Stimulated activated memory B cell treated with anti-CD40 and anti-IgM and Interleukin-4, amounts not matched to agents 10 μg/mL and 1 μg/mL and 100 μg/mL, for 72 hours (primary cell): ENCODE measurements around the gene SEMA4G.
A peak's percentile ranks its signal among the peaks of the same experiment; 100 is the strongest.

ENCODE experiments used
- ATAC-seq: fragments of 150-1000 bp; cut with Tn5 transposase; 2 replicates; pipeline ENCODE4 v1.10.0; 2021
- H3K27ac Mint-ChIP-seq: one replicate; pipeline ENCODE4 v1.8.0; 2022; ENCODE audit warnings: mild to moderate bottlenecking, mixed read lengths
- H3K27me3 Mint-ChIP-seq: one replicate; pipeline ENCODE4 v1.8.0; 2022; ENCODE audit warnings: mixed read lengths
- H3K36me3 Mint-ChIP-seq: one replicate; pipeline ENCODE4 v1.8.0; 2022; ENCODE audit warnings: mixed read lengths
- H3K4me1 Mint-ChIP-seq: one replicate; pipeline ENCODE4 v1.8.0; 2022; ENCODE audit warnings: mixed read lengths
- H3K4me3 Mint-ChIP-seq: one replicate; pipeline ENCODE4 v1.8.0; 2022; ENCODE audit warnings: mild to moderate bottlenecking, moderate library complexity, mixed read lengths
- H3K9me3 Mint-ChIP-seq: one replicate; pipeline ENCODE4 v1.8.0; 2022; ENCODE audit warnings: mixed read lengths

SEMA4G gene

DNA sequence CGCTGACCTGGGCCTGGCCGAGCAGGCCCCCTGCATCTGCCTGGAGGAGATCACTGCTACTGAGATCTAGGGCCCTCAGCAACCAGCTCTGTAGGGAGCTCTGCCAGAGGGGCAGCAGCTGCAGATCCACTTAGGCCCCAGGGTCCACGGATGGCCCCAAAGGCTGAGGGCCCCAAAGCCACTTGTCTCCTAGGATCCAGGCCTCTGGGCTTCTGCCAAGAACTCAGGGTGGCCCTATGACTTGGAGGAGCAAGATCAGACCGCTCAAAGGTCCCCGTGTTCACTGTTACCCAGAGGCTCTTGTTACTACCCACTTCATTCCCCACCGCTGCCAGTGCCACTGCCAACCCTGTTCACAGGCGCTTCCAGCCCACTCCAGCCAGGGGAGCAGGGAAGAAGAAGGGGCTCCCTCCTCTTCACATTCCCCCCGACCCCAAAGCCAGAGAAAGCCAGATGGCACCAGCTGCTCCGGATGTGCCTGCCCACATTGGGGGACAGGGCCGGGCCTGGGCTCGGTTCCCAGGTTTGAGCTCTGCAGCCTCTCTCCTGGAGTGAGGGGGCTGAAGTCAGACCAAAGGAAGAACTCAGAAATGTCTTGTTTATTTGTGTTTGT is 37.9 kb downstream of the SEMA4G start:
- no peaks in the 10 kb centered on the region for H3K9me3 Mint-ChIP-seq
- ATAC-seq = no peak
- H3K27ac Mint-ChIP-seq = no peak overlapping the region

DNA sequence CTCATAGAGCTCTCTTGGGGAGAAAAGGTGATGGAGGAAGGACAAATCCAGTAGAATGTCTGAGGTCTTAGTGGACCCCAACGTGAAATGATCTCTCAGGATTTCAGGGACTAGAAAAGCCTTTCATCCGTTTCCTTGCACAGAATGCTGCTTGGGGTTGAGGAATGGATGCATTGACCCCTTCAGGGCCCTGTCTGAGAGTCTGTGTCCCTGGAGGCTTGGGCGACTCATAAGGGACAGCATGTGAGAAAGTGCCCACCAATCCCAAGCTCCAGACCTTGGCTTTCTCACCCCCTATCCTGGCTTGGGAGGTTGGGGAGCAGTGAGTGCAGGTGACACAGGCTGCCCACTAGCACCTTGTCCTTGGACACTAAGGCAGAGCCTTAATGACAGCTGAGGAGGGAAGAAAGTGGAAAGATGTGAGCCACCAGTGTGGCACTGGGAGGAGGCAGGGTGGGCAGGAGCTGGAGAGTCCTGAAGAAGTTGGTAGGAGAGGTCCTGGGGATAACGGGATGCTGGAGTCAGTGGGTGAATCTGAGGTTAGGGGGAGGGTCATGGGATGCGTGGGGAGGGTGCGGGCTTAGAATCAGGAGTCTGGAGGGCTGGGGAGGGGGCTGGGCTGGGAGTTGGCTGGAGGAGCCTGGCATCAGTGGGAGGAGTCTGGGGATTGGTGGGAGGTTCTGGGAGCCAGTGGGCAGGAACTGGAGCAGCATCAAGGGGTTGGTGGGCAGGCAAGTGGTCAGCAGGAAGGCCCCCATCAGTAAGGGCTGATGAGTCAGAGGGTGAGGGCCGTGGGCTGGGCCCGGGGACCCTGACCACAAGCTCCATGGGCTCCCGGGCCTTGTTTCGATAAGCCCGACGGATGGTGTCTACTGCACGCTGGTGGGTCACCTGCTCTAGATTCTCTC is 38.9 kb downstream of the SEMA4G start:
- Mint-ChIP-seq H3K36me3 (no peaks in the 10 kb centered on the region), H3K9me3 (no peaks in the 10 kb centered on the region)

More for the DNA sequence above, 37.9 kb downstream of the SEMA4G start:
- H3K4me3 Mint-ChIP-seq = no peak overlapping the region
- no peaks in the 10 kb centered on the region for H3K4me1 Mint-ChIP-seq
- no peaks in the 10 kb centered on the region for H3K36me3 Mint-ChIP-seq
- H3K27me3 Mint-ChIP-seq = no peaks in the 10 kb centered on the region

DNA sequence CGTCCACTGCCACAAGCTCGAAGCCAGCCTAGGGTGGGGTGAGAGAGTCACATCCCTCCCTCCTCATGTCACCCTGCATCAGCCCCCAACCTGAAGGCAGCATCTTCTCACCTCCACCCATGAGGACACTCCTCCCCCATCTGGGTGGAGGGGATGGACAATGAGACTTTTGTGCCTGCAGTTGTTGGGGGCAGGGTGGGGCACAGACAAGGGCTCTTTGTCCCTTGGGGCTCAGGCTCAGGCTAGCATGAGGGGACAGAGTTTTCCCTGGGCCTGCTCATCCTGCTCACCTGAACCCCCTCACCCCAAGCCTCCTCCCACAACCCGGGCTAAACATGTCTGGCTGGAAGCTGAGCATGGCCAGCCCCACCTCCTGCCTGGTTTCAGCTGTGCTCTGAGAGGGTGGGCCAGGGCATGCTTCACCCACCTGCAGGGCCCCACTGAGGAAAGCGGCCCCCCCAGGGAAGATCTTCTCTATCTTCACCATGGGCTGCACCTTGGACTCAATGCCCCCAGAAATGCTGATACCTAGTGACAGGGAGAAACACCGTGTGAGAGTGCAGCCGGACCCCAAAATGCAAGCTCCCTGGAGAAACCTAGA is 39.6 kb downstream of the SEMA4G start:
- no peak for ATAC-seq
- H3K27ac Mint-ChIP-seq = no peak overlapping the region
- H3K36me3 Mint-ChIP-seq = no peaks in the 10 kb centered on the region
- no peaks in the 10 kb centered on the region for H3K27me3 Mint-ChIP-seq
- H3K4me1 Mint-ChIP-seq = peaks cover 12% of the 10 kb centered on the region
- no peaks in the 10 kb centered on the region for H3K9me3 Mint-ChIP-seq
- H3K4me3 Mint-ChIP-seq = no peak overlapping the region

More for the DNA sequence above, 38.9 kb downstream of the SEMA4G start:
- no peak for ATAC-seq
- H3K27me3 Mint-ChIP-seq = no peaks in the 10 kb centered on the region
- no peak overlapping the region for H3K4me3 Mint-ChIP-seq
- H3K27ac Mint-ChIP-seq = no peak overlapping the region
- peaks cover 7% of the 10 kb centered on the region for H3K4me1 Mint-ChIP-seq

DNA sequence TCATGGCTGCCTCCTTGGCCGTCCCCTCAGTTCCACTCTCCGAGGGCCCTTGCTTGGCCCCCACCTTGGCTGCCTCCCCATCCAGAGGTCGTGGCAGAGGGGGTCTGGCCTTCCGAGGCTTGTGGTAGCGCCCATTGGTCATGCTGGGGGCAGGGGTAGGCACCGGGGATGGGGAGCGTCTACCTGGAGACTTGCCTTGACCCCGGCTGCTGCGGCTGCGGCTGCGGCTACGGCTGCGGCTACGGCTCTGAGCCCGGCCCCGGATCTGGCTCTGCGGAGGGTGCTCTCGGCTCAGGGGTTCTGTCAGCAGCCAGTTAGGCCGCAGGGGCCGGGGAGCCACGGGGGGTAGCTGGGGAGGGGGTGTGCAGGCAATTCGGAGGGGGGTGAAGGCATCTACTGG is 41.0 kb downstream of the SEMA4G start:
- no peak overlapping the region for H3K4me3 Mint-ChIP-seq
- H3K27ac Mint-ChIP-seq = no peak overlapping the region
- H3K9me3 Mint-ChIP-seq = no peaks in the 10 kb centered on the region
- peaks cover 21% of the 10 kb centered on the region for H3K4me1 Mint-ChIP-seq
- H3K36me3 Mint-ChIP-seq = no peaks in the 10 kb centered on the region
- H3K27me3 Mint-ChIP-seq = peaks cover 13% of the 10 kb centered on the region
- ATAC-seq = no peak

DNA sequence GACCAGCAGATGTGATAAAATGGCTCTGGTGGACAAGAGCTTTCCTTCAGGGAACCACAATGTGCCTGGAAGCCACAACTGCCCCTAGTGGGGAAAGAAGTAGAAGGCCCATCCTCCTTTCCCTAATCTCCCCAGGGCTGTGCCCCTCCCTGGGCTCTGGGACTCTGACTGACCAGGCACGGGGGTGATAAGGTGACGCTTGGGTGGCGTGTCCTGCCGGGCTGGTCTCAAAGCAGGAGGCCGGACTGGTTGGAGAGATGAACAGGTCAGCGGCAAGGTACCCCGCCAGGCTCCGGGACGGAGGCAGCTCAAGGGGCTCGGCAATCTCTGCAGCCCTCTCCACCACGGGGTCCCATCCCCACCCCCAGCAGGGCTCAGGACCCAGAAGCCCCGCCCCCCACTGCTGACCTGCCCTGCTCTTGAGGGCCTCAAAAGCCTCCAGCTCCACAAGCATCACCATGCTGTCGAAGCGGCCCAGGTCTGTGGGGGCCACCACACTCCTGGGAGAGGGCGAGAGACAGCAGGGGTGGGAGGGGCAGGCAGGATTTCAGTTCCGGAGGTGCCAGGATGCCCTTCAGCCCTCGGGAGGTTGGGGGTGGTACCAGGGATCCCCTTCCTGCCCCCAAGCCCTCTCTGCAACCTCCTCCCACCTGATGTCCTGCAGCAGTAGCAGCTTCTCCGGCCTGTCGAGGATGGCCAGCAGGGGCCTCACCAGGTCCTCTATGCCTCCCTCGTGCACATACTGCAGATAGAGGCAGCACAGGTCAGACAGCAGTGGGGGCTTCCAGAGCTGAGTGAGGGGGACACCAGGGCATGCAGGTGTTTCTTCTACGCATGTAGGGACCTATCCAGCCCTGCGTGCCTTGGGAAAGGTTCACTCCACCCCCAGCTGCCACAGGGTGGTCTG is 42.5 kb downstream of the SEMA4G start:
- no peak overlapping the region for H3K27ac Mint-ChIP-seq
- peaks cover 27% of the 10 kb centered on the region for H3K27me3 Mint-ChIP-seq
- no peaks in the 10 kb centered on the region for H3K9me3 Mint-ChIP-seq
- no peak for ATAC-seq
- no peak overlapping the region for H3K4me3 Mint-ChIP-seq
- H3K4me1 Mint-ChIP-seq = peaks cover 21% of the 10 kb centered on the region
- no peaks in the 10 kb centered on the region for H3K36me3 Mint-ChIP-seq

DNA sequence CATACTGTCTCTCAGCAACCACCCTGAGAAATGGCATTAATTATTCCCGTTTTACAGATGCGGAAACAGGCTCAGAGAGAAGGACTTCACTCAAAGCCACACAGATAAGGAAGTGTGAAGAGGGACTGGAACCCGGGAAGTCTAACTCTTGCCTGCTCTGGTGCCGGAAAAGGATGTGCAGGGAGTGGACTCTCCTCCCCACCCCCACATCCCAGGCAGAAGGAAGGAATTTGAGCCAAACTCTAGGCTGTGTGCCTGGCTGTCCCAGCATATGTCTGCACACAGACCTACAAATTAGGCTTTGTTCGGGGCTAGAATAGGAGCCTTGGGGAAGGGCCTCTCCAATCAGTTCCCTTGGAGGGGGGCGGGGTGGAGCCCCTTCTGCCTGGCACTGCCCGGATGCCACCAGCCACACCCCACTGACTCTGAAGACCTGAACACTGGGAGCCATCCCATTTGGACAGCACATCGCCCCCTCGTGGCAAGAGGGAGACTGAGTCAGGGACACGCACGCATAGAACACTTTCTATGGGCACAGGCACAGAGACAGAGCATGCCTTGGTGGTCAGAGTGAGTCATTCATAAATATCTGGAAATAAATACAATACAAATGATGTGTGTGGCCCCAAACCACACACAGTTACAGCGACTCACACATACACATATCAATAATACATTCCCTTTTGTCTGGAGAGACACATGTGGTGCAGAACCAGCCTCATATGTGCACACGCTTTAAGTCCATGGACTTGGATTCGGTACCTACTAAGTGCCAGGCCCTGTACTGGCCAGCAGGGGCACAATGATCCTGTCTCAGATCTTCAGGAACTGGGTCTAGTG is 43.4 kb downstream of the SEMA4G start:
- peaks cover 26% of the 10 kb centered on the region for H3K4me1 Mint-ChIP-seq
- H3K27ac Mint-ChIP-seq = no peak overlapping the region
- H3K36me3 Mint-ChIP-seq = no peaks in the 10 kb centered on the region
- ATAC-seq = peak; percentile 86
- H3K27me3 Mint-ChIP-seq = peaks cover 37% of the 10 kb centered on the region
- H3K9me3 Mint-ChIP-seq = no peaks in the 10 kb centered on the region
- no peak overlapping the region for H3K4me3 Mint-ChIP-seq

DNA sequence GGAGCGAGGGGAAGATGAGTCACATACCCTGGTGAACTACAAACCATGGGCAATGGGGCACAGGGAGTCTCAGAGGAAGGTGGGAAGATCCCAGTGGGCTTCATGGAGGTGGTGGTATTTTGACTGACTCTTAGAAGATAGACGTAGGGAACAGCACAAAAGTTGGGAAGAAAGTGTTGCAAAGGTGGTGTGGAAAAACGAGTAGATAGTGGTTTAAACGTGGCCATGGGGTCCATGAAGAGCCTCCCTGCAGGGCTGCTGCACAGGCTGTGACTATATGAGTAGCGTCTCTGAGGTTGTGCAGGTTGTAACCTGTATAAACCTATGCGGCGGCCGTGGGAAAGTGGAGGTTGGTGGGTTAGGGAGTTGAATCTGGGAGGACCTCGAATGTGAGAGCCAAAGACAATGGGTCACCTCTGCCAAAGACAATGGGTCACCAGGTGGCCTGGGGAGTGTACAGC is 44.1 kb downstream of the SEMA4G start:
- no peak overlapping the region for H3K4me3 Mint-ChIP-seq
- peaks cover 33% of the 10 kb centered on the region for H3K4me1 Mint-ChIP-seq
- peaks cover 44% of the 10 kb centered on the region for H3K27me3 Mint-ChIP-seq
- no peak overlapping the region for H3K27ac Mint-ChIP-seq
- no peaks in the 10 kb centered on the region for H3K9me3 Mint-ChIP-seq
- H3K36me3 Mint-ChIP-seq = no peaks in the 10 kb centered on the region
- ATAC-seq = no peak

DNA sequence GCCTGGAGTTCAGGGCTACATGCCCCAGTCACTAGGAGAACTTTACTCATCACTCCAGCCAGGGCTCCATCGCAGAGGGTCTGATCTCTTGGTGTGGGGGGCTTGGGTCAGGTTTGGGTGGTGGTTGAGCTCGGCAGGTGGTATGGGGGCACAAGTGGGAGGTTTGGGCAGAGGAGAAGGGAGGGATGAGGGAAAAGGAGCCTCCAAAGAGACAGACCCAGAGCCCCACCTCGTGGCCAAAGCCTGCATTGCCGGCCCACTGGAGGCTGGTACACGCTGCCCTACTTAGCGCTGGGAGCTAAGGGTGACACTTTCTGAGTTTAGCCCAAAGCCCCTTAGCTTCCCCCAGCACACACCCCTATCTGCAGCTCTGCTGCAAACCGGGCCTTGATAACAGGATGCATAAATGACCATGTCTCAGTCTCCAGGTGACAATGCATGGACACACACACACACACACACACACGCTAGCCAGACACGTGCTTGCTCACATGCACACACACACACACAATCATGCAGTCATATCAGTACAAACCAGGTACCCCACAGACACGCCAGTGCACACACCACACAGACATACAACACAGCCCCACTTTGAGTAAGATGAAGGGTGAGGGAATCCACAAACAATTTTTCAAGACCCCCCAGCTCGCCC is 45.1 kb downstream of the SEMA4G start:
- ATAC-seq = no peak
- Mint-ChIP-seq H3K27me3 (peaks cover 52% of the 10 kb centered on the region), H3K4me3 (no peak overlapping the region), H3K4me1 (peaks cover 42% of the 10 kb centered on the region), H3K9me3 (no peaks in the 10 kb centered on the region), H3K36me3 (no peaks in the 10 kb centered on the region), H3K27ac (no peak overlapping the region)

DNA sequence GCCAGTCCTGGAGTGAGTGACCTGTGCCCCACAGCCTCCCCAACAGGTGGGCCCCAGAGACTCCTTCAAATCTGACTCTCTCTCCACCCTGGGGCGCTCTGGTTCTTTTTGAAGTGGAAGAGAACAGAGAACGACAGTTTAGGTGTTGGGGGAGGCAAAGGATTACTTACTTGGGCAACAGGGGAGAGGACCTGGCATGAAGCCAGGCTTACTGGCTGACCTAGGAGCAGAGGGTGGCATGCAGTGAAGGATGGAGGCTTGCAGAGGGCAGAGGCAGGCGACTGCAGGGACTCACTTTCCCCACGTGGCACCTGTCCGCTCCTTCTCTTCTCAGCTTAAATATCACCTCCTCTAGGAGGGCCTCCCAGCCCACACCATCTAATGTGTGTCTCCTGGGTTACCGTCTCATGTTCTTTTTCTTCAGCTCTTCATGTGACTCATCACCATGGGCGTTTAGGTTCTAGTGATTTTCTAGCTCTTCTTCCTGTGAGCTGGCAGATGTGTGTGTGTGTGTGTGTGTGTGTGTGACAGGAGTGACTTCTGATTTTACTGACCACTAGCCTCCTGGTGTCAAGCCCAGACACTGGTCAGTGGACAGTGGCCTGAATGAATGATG is 45.8 kb downstream of the SEMA4G start:
- ATAC-seq = no peak
- no peaks in the 10 kb centered on the region for H3K36me3 Mint-ChIP-seq
- H3K4me3 Mint-ChIP-seq = no peak overlapping the region
- peaks cover 47% of the 10 kb centered on the region for H3K4me1 Mint-ChIP-seq
- no peak overlapping the region for H3K27ac Mint-ChIP-seq
- H3K27me3 Mint-ChIP-seq = peaks cover 58% of the 10 kb centered on the region
- H3K9me3 Mint-ChIP-seq = no peaks in the 10 kb centered on the region

DNA sequence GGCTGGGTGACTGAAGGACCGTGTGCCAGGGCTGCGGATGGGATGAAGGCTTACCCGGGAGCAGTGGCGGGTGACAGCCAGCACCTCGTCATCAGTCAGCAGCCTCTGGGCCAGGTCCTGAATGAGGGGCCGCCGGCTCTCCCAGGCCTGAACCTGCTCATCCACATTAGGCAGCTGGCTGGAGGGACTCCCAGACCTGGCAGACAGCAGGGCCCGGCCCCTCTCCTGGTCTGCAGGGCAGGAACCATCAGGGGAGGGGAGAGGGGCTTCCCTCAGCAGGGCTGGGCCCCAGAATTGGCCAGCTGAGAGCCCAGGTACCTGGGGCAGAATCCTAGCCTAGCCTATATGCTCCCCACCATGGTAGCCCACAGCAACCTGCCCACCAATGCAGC is 46.3 kb downstream of the SEMA4G start:
- Mint-ChIP-seq H3K4me1 (peaks cover 47% of the 10 kb centered on the region), H3K36me3 (no peaks in the 10 kb centered on the region), H3K4me3 (no peak overlapping the region), H3K9me3 (no peaks in the 10 kb centered on the region), H3K27me3 (peaks cover 58% of the 10 kb centered on the region), H3K27ac (no peak overlapping the region)
- no peak for ATAC-seq

DNA sequence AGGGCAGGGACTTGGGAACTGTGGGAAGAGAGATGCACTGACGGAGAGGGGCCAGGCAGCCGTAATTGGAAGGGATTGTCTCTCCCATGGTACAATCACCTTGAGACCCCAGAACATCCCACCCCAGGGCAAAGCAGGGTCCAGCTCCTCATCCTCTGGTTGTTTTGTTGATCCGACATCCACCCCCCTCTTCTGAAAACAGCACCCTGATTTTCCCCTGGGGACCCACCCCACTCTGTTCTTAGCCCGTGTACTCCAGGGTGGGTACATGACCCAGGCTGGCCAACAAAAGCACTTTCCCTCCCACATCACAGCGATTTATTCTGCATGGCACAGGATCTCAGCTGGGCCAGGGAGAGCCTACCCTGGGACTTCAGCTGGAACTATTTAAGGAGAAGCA is 47.5 kb downstream of the SEMA4G start:
- peaks cover 58% of the 10 kb centered on the region for H3K27me3 Mint-ChIP-seq
- no peaks in the 10 kb centered on the region for H3K9me3 Mint-ChIP-seq
- no peaks in the 10 kb centered on the region for H3K36me3 Mint-ChIP-seq

DNA sequence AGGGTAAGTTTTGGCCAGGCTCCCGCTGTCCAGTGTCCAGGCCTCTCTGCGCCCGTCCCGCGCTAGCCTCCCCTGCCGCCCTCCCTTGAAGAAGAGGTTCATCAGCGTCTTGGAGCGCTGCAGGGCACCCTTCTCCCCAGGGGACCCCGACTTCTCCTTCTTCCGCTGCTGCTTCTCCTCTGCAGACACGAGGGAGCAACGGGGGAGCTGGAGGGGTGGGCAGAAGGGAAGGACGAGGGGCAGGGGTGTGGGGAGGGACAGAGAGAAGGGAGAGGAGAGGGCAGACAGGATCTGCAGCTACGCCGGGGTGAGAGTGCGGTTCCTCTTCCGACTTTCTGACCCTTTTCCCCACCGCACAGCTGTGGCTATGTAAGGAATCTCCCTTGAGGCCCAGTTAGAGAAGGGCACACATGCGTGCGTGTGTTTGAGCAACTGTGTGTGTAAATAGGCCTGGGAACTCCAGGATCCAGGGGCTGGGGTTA is 48.9 kb downstream of the SEMA4G start:
- peak overlapping the region; percentile 52 for H3K4me3 Mint-ChIP-seq
- H3K27me3 Mint-ChIP-seq = peaks cover 58% of the 10 kb centered on the region
- ATAC-seq = peak; percentile 66
- peaks cover 40% of the 10 kb centered on the region for H3K4me1 Mint-ChIP-seq
- peak overlapping the region; percentile 76 for H3K27ac Mint-ChIP-seq
- no peaks in the 10 kb centered on the region for H3K9me3 Mint-ChIP-seq
- H3K36me3 Mint-ChIP-seq = no peaks in the 10 kb centered on the region

More for the DNA sequence above, 47.5 kb downstream of the SEMA4G start:
- Mint-ChIP-seq H3K4me3 (no peak overlapping the region), H3K27ac (no peak overlapping the region), H3K4me1 (peaks cover 47% of the 10 kb centered on the region)
- ATAC-seq = no peak
